Endometrial microvascular endothelial cells (primary cell): ENCODE measurements around the gene ADRA1B. TPM values are rescaled to one million over a fixed set of nuclear protein-coding genes. Genes with fewer than 3 reads are reported as not detected.
"Not testable (repeated sequence)": the region's sequence is repeated elsewhere in the genome, so short reads cannot be mapped to it uniquely, and the experiment has no call there.

Source experiments
- in situ Hi-C: cut with HindIII; loops from 2 replicates; pipeline ENCODE4 v1.10.0; 2017; ENCODE audit warnings: low sequenced_read_pairs, low pct_unique_long_range_greater_than_20kb; ENCODE audit errors: inconsistent ontology term
- total RNA-seq: library from RNA; depleted of rRNA; stranded (reverse); fragments of >200 nt; gene quantifications from one replicate; pipeline ENCODE4 v1.2.3, GENCODE V29; 2015; ENCODE audit errors: inconsistent ontology term

Gene ADRA1B
- total RNA-seq, 1 donor from 2014 or later = 2.0 TPM

GRCh38 chr5:159990506-159990905, 74.2 kb downstream of the ADRA1B start:
- in situ Hi-C loops = no loop called here

DNA sequence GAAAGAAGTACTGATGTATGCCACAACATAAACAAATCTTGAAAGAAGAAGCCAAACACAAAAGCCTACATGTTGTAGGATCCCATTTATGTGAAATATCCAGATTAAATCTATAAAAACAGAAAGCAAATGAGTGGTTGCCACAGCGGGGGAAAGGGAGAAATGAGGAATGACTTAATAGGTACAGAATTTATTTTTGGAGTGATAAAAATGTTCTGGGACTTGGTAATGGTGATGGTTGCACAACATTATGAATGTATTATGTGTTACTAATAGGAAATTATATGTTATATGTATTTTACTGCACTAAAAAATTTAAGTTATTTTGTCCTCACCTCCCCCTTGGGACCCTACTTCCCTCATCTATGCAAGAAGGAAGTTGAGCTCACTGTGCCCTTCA, 76.3 kb downstream of the ADRA1B start:
- in situ Hi-C loops = no loop called here

DNA sequence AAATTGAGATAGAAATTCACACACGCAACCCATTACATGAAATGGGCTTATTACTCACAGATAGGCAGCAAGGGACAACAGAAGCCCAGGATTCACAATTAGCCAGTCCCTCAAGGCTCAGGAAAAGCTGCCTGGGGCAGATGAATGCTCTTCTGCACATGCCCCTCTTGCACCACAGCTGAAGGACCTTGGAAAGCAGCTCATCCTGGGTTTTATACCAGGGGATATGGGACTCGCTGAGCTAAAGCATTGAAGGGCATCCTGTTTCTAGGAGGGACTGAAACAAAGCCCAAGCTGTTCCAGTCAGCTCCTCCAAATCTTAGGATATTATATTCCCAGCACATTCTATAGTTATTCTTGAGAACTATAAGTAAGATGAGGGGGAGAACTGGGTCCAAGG, 76.9 kb downstream of the ADRA1B start:
- in situ Hi-C loops = no loop called here

GRCh38 chr5:159995907-159996306, 79.6 kb downstream of the ADRA1B start:
- in situ Hi-C loops = no loop called here

DNA sequence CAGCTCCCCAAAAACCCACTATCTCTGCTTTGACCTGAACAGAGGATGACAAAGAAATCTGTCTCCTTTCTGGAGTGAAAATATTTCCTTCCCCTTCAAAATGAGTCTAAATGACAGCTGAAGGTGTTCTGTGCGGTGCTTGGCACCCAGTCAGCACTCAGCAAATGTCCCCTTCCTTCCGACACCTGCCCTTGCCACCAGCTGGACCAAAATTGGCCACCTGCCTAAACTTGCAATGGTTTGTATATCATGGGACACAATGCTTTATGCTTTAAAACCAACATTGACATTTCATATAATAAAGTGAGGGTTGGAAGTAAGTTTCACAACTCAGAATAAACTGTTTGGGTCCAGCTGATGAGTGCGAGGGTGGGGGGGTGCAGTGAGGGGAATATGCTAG, 85.2 kb downstream of the ADRA1B start:
- in situ Hi-C loops = no loop called here

GRCh38 chr5:160007514-160007913, 91.2 kb downstream of the ADRA1B start:
- in situ Hi-C loops = no loop called here

DNA sequence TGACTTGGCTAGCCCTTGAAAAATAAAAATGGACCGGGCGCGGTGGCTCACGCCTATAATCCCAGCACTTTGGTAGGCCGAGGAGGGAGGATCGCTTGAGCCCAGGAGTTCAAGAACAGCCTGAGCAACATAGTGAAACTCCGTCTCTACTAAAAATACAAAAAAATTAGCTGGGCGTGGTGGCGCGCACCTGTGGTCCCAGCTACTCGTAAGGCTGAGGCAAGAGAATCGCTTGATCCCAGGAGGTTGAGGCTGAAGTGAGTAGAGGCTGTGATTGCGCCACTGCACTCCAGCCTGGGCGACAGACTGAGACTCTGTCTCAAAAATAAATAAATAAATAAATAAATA, 92.2 kb downstream of the ADRA1B start:
- in situ Hi-C loops = not testable (repeated sequence)

DNA sequence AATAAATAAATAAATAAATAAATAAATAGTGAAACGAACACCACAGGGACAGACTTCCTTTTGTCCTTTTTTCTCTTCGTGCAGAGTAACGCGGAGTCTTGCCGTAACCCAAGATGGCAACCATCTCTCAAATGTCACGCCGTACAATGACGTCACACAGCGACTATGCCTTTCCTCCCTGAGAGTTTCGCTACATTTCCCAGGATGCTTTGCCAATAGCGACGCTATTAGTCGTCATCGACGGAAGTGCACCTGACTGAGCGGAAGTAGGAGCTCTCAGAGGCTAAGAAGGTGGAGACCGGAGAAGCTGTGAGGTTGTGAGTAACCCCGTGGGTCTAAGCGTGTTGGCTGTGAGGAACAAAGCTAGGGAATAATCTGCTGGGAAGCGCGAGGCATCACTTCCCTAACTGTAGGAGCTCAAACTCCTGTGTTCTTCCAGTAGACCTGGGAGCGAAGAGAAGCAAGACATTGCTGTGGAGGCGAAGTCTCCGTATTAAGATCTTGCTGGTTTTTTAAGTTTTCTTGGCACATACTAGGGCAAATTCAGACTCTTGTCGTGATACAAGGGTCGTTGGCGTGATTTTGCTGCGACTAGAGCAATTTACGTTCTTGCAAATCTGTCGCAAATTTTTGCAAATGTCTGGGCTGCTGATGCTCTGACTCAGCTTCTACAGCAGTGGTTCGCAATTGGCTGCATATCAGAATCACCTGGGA, 92.8 kb downstream of the ADRA1B start, which contains the start of gene TTC1:
TSS of gene TTC1 (plus strand) at position 263 of the 714 bp plus-strand sequence. CDS start 1,390 bp downstream, outside the sequence.
- in situ Hi-C loops = no loop called here

DNA sequence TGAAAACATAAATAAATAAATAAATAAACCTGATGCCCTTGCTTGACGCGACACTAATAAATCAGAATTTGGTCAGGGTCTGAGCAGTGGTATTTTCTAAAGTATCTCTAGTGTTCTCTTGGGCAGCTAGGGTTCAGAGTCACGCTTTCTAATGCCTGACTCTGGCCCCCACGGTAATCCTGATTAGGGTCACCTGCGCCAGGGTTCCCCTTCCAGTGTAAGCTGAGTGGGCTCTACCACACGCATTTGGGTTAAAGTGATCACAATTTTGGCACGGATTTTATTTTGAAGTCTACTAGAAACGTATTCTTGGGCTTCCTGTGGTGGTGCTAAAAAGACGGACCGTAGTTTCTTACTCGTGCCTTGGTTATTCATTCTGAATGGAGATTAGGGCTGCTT, 93.3 kb downstream of the ADRA1B start:
- in situ Hi-C loops = no loop called here

DNA sequence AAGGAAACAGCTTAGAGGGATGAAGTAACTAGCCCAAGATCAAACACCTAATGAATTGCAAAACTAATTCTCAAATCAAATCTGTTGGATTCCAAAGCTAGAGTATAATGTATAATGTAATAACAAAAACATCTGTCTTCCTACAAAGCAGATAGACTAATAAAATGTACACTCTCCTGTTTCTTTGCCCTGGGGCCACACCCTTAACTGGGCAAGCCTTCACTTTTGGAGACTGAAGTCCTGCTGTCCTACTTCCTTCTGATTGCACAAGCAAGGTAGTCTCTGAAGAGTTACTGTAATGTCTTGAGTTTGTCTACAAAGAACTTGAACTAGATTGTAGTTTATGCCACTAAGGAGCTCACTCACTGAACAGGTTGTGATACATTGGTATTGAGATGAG, 95.2 kb downstream of the ADRA1B start:
- in situ Hi-C loops = no loop called here

DNA sequence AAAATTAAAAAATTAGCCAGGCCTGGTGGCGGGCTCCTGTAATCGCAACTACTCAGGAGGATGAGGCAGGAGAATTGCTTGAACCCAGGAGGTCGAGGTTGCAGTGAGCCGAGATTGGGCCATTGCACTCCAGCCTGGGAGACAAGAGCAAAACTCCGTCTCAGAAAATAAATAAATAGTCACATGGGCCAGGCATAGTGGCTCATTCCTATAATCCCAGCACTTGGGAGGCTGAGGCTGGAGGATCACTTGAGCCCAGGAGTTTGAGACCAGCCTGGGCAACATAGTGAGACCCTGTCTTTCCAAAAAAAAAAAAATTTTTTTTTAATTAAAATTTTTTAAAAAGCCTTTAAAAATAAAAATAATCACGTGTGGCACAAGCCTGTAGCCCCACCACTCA, 97.9 kb downstream of the ADRA1B start:
- in situ Hi-C loops = not testable (repeated sequence)

GRCh38 chr5:160018945-160019625, 102.8 kb downstream of the ADRA1B start:
- in situ Hi-C loops = no loop called here

GRCh38 chr5:160020266-160020770, 104.0 kb downstream of the ADRA1B start:
- in situ Hi-C loops = no loop called here

GRCh38 chr5:160020964-160021363, 104.7 kb downstream of the ADRA1B start:
- in situ Hi-C loops = no loop called here

- in situ Hi-C loops = no loop called here
Measured at GRCh38 chr5:160021831-160022446, 105.7 kb downstream of the ADRA1B start.

Other genes with a start within 250 kb of the ADRA1B start
- gene TTC1, start 92.7 kb downstream of the ADRA1B start, total RNA-seq = 55.6 TPM
- 21.9 TPM for gene PWWP2A, start 203.0 kb downstream of the ADRA1B start, total RNA-seq